NOMO-1 treated with dmso at 0.1 percent for 144 hours (cell line): ENCODE results near the gene ENOX1.

ENCODE experiments used
- DNase-seq: peaks from one replicate; lab custom pipeline; 2025; ENCODE audit not compliant: unreplicated experiment; lab: John Stamatoyannopoulos, UW

Gene ENOX1

DNA sequence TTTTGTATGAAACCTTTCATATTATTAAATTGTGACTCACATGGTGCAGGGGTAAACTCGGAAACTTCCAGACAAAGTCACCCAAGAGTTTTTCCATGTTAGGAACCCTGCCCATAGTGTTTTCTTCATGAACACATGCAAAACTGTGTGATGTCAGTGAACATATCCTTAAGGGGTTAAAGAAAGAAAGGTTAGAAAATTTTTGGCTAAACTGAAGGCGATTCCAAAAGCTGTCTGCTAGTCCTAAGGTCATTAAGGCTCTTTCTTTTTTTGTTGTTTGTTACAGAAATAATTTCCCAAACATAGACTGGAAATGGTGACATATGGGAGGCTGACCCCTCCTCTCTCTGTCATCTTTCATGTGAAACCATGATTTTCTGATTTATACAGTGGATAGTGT lies 491.5 kb downstream of the ENOX1 start:
- no peak for DNase-seq

DNA sequence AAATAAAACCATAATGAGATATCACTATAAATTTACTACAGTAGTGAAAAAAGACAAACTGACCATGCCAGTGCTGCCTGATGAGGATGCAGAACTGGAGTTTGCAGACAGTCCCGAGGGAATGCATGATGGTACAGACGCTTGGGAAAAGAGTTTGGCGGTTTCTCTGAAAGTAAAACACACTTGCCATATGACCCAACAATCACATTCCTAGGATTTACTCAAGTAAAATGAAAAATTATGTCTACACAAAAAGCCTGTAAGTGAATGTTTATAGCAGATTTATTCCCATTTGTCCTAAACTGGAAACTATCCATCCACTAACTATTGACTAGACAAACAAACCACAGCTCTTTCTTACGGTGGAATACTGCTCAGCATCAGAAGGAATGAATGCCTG lies 492.4 kb downstream of the ENOX1 start:
- no peak for DNase-seq

DNA sequence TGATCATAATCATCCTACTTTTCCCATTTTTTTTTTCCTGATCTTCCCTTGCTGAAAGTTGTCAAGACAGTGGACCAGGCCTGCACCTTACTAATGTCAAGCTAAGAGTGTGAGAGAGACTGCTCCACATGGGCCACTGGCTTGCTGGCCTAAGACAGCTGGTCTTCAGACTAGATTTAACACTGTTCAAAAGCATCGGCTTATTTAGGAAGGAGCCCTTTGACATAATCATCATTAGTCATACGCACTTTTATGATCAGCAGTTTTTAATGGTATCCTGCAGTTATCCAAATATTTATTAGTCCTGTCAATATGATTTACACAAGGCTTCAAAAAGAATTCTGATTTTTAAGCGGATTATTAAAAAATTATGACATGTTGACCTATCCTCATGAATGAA lies 492.8 kb downstream of the ENOX1 start:
- DNase-seq = no peak

DNA sequence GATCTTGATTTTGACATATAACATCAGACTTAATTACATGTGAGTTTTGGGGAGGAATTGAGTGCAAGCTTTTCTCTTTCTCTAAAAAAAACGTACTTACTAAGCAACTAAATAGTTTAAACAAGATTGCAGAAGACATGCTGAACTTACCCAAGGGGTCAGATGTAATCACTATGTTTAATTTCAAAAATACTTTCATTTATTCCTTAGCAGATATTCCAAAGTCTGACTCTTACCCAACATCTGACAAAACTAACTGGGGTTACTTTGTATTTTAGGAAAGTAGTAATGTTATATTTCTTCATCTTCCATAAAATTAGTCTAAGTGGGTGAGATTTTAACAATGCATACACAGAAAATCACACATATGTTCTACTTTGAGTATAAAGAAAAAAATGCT lies 493.2 kb downstream of the ENOX1 start:
- DNase-seq = no peak

DNA sequence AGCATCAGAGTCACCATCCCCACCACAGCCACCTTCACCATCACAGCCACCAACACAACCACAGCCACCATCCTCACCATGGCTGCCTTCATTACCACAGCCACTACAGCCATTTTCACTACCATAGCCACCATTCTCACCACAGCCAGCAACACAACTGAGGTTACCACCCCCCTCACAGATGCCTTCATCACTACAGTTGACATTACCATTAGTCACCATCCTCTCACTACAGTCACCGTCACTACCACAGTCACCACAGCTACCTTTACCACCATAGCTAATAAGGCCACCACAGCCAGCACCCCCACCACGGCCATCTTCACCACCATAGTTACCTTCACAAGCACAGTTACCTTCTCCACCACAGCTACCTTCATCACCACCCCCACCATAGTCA lies 493.8 kb downstream of the ENOX1 start:
- DNase-seq = no peak

DNA sequence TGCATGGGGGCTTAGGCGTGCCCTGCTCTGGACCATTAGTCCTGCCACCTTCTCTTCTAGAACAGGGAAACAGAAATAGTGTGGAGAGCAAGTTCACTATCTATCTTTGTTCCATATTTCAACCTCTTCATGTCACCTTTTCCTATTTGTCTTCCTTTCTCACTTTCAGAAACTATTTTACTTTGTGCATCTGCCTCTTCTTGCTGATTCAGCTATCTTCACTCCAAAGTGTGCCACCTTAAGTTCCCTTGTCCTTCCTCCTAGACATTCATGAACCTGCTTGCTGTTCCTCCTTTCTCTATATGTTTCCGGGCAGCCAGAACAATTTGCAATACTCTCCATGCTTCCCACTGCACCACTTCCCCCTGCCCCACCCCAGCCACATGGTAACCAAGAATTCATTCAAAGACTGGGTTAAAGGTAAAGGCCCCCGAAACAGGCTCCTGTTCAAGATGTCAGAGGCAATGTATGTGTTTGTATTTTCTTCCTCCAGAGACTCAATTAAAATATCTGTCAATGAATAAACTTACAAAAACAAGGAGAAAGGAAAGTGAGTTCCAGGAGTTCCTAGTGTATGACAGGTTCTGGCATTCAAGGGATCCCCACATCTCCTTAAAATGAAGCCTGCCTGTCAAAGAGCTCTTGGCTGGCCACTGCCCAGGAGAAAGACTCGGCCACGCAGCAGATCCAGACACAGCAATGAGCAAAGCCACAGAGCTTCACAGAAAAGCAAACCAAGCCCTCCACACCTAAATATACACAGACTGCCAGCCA lies 495.3 kb downstream of the ENOX1 start:
- DNase-seq = no peak

DNA sequence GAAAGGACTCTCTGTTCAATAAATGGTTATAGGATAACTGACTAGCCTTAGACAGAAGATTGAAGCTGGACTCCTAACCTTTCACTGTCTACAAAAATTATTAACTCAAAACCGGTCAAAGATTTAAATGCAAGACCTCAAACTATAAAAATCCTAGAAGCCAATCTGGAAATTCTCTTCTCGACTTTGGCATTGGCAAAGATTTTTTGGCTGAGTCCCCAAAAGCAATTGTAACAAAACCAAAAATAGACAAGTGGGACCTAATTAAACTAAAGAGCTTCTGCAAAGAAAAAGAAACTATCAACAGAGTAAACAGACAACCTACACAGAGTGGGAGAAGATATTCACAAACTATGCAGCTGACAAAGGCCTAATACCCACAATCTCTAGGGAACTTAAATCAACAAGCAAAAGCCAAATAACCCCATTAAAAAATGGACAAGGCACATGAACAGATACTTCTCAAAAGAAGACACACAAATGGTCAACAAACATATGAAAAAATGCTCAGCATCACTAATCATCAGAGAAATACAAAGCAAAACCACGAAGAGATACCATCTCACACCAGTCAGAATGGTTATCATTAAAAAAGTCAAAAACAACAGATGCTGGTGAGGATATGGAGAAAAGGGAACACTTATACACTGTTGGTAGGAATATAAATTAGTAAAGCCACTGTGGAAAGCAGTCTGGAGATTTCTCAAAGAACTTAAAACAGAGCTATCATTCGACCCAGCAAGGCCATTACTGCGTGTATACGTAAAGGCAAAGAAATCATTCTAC lies 497.1 kb downstream of the ENOX1 start:
- no peak for DNase-seq

DNA sequence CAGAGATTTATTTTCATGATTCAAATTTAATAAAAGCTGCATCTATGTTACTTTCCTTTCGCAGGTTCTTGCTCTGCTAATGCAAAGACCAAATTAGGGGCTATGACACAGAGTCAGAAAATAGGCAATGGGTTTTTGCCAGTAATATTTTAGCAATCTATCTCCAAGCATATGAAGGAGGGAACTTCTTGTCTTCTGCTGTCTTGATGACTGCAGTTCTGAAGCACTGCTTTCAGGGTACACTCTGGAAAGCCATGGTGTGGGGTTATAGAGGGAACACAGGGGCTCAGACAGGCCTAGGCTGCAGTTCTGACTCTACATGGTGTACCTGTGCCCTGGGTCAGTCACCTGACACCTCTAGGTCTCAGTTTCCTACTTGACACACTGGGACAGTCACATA lies 500.0 kb downstream of the ENOX1 start:
- DNase-seq = no peak

DNA sequence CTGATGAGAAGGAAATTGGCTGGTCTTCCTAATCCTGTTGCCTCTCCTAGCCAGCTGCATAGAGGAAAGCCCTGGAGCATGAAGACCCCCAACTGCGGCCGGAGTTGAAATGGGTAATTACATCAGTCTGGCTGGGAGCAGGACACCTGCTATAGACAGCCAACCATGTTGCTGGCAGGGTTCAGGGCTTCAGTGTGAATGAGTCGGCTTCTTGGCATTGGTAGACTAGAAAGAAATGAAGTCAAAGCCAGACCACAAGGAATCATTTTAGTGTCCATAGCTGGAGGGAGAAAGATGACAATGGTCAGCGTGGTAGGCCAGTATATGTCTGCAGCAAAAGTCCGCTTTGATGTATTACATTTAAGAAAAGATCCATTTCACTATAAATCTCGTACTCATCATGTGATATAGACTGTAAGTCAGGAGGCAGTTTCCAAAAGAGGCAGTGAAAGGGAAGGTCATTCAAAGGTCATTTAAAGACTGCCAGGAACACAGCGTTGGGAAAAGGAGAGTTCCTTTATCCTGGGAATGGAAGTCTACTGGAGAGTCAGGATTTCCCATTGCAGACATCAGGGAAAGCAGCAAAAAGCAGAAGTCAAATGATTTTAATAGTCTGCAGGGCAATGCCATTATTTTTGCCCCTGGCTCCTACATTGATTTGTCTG lies 500.7 kb downstream of the ENOX1 start:
- DNase-seq = no peak

DNA sequence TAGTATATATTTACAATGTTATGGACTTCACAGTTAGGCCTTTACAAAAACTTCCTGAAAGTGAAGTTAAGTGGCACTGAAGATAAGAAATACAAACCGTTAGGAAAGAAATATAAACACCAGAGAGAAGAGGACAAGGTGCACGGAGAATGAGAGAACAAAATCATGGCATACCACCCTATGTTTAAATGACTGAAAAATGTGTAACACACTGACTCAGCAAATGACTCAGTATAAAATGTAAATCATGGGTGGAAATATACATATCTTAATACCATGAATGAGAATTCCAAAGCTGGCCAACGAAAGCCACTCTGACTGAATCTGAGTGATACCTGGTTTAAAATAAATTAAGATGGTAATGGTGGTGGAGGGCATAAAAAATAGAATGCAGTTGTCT lies 502.6 kb downstream of the ENOX1 start:
- no peak for DNase-seq

DNA sequence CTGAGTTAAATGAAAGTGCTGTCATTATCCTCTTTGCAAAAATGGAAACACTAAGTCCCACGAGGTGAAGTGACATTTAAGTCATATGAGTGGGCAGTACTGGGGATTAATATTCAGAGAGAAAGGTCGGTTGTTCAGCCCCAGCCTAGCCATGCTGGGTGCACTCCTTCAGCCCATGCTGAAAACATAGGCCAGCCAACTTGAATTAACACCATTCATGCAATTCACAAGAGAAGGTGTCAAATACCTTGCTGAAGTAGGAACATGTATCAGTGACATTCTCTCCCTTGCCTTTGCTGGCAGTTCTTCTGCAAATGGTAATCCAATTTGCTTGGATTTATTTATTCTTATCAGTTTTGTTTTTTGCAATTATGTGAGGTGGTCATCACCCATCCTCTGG lies 507.1 kb downstream of the ENOX1 start:
- no peak for DNase-seq

DNA sequence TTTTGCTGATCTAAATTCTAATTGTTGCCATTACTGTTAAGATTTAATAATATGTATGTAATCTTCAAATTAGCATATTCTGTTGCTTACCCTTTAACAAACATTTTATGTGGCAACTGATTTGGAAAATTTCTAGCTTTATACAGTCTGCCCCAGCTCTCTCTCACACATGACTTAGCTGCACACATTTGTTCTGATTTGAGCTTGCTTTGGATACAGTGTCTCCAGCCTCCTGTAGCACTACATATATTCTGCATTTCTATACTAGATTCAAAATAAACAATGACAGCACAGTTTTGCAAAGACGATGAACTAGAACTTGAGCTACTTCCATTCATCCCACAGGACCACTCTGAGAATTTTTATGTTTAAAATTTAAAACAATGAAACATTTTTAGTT lies 508.6 kb downstream of the ENOX1 start:
- no peak for DNase-seq

DNA sequence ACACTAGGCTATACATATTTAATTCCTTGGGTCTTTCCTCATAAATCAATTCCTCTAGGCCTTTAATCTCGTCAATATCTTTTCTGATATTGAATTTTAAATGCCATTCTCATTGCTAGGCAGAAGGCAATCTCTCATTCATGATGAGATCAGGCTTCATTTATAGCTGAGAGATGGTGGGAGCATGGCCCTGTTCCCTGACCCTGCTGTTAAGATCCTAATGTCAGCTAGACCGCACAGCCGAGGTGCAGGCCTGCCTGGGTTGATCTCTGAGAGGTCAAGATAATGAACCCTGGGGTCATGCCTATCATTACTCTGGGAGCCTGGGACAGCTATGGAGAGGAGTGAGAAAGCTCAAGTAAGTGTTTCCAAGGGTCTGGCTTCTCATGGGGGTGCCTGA lies 509.6 kb downstream of the ENOX1 start:
- no peak for DNase-seq

DNA sequence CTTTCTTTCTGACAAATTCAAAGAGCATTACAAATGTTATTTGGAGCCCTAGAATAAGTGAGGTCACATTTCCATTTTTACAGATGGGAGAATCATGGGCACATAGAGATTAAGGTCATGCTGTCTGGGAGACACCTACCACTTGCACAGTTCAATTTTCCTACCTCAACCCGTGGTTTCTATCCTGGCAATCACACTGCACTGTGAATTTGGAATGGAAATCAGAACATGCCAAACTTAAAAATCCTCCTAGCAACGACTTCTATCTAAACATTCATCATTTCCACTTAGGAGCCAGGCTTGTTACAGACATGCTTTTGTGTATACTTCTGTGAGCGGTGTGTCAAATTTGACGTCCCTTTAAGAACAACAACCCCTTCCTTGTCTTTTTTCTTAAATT lies 511.9 kb downstream of the ENOX1 start:
- no peak for DNase-seq

DNA sequence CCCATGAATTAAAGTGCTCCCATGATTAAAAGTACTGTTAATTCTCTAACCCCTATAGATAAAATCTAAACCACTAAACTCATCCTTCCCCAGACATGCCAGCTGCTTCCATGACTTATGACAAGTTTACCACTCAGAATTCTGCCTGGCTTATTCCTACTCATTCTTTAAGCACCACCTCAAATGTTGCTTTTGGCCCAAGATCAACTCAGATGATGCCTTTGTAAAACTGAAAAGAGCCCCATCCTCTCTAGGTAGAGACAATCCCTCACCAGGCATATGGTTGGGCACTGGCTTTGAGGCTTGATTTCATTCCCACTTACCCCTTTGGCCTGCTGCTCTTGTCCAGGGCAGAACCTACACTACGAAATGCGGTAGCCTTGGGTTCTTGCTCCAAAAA lies 513.4 kb downstream of the ENOX1 start:
- DNase-seq = no peak

DNA sequence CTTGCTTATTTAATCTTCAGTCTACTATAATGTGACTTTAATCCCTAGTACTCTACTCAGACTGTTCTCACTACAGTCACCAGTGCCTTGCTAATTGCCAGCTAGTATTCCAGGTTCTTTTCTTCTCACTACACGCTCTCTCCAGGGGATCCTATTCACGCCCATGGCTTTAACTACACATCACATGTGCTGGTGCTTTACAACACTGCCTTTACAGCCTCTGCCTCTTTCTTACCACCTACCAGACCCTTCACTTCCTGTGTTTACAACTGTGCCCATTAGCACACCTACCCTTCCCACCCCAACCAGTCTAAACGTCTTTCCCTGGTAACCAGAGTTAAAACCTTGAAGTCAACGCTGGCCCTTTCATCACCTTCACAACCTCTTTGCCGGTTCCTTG lies 513.9 kb downstream of the ENOX1 start:
- no peak for DNase-seq

DNA sequence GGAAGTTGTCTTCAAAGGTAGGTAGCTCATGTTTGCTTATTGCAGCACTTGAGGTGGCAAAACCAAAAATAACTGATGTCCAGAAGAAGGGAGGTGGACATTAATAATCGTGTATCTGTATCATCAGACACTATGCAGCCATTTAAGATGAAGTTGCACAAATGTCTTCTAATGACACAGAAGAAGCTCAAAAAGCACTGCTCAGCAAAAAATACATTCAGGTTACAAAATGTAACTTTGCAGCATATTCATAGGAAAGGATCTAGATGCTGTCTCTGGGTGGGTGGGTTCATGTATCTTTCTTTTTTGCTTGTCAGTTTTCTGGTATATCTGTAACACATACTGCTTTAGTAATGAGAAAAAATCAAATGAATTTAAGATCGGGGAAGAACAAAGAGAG lies 515.6 kb downstream of the ENOX1 start:
- no peak for DNase-seq

DNA sequence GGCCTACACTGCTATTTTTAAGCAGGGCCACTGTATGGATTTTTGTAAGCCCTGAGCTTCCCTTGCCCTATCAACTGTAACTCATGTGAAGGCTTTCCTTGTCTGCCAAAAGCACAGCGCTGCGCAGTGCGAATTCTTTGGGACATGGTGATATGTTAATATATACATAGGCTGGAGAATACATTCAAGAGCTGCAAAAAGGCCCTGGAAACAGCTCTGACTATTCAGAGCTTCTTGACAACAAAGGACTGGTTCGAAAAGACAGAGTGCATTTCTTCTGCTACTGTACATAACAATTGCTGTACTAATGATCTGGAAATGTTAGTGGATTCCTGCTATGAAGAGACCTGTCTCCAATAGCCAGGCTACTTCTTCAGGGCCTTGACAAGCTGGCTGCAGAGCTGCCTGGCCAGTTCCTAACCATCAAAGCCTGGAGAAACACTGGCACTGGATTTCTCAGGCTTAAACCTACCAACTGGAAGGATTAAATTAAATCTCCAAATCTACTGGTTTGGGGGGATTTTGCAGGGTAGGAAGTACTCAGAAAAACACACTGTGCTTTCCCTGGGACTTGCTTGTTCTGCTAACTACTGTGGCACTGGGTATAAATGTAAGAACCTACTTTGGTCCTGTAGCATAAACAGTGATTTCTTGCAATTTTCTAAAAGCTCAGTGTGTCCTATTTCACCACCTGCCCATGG lies 516.5 kb downstream of the ENOX1 start:
- DNase-seq = no peak

DNA sequence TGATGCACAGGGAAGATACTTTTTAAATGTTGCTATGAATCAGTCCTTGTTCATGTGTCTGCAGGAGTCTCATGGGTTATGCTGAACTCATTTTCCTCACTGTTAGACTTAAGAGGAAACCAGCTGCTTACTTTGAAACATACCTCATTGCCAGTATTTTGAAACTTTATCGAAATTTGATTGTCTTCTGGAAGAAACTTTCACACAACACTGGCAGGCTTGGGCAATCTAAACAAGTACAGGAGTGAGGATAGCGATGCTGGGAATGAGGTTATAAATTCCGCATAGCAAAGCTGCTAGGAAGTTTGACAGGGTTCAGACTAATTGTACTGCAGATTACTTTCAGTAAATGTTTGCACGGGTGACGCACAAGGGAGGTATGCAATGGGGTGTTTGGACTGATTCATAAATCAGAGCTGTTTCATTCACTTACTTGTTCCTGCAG lies 517.7 kb downstream of the ENOX1 start:
- DNase-seq = no peak

DNA sequence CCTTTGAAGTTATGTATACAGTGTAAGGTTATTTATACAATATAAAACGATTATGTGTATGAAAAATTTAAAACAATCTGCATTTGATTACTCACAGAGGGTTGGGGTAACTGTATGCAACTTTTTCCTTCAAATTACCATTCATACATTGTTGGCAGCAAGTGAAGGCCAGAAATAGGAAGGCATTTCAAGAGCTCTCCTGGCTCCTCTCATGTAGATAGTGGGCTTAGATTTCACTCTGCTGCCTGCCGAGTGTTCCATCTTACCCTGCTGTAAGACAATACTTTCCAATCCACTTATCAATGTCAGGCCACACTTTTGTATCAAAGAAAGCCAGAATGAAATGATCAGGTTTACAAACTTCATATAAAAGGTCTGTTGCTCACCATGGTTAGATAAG lies 518.1 kb downstream of the ENOX1 start:
- DNase-seq = no peak

DNA sequence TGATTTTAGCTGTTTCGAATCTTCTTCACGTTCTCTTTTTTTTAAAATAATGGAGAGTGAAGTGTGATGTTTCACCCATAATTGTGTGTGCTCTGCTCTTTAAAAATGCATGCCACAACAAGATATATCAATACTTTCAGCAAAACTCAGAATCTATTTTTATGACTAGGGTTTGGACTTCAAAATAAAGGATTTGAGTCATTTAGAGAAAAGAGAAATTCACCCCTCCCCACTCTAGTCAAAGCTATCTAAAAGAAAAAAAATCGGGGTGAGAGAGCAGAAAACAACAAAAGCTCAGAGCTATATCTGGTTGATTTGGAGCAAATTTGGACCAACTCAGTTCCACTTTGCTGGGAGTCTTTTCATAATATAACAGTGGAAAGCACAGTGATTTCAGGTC lies 518.9 kb downstream of the ENOX1 start:
- DNase-seq = no peak
